ENCODE data around the gene C11orf42. TPM values are rescaled to one million over a fixed set of nuclear protein-coding genes. Genes with fewer than 3 reads are reported as not detected.
"Not testable (repeated sequence)": the region's sequence is repeated elsewhere in the genome, so short reads cannot be mapped to it uniquely, and the experiment has no call there.

The C11orf42 gene
- total and polyA plus RNA-seq, 7 experiments from 2014 or later, result not detected

DNA sequence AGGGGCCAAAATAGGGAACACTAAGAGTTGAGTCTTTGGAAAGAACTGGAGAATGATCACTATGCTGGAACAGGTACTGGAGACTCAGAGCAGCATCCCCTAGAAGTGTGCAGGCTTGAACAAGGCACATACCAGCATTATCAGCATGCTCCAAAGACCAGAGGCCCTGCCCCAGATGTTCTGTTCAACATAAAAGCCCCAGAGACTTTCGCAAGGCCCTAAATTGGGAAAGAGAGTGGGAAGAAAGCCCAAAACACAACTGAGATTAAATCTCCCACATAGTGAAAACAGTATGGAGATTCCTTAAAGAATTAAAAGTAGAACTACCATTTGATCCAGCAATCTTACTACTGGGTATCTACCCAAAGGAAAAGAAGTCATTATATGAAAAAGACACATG is 42.9 kb downstream of the C11orf42 start:
- H3K4me1 ChIP-seq (ENCODE audit: control insufficient read depth in 2 of 2, insufficient read depth in 2 of 2, low read length in 2 of 2), result no peaks in the 10 kb centered on the region
- ChIA-PET POLR2A (no interaction called here), CTCF (no interaction called here)
- no peaks in the 10 kb centered on the region for H3K4me1 Mint-ChIP-seq
- no peaks in the 10 kb centered on the region for H3K9me3 Mint-ChIP-seq
- no peaks in the 10 kb centered on the region for H3K27me3 ChIP-seq (ENCODE audit: control insufficient read depth in 2 of 2, insufficient read depth in 2 of 2, low read length in 2 of 2)
- no peaks in the 10 kb centered on the region for H3K9me3 ChIP-seq (ENCODE audit: control insufficient read depth in 2 of 3, low read length in 3 of 3)
- no peaks in the 10 kb centered on the region for H3K36me3 ChIP-seq (ENCODE audit: control insufficient read depth in 2 of 3, insufficient read depth in 3 of 3, low read length in 3 of 3)
- no peak overlapping the region for H3K4me3 Mint-ChIP-seq
- H3K27ac Mint-ChIP-seq, result no peak overlapping the region
- ATAC-seq (no peak), DNase-seq (no peak)
- no peak overlapping the region for H3K27ac ChIP-seq (ENCODE audit: low read depth, low read length)
- intact Hi-C loops (cut with micrococcal nuclease), result no loop called here
- no peak overlapping the region for H3K4me3 ChIP-seq (ENCODE audit: low read length)
- H3K36me3 Mint-ChIP-seq, result no peaks in the 10 kb centered on the region
- peaks cover 5 to 28% (median 6%) of the 10 kb centered on the region in 5 donors for H3K27me3 Mint-ChIP-seq

DNA sequence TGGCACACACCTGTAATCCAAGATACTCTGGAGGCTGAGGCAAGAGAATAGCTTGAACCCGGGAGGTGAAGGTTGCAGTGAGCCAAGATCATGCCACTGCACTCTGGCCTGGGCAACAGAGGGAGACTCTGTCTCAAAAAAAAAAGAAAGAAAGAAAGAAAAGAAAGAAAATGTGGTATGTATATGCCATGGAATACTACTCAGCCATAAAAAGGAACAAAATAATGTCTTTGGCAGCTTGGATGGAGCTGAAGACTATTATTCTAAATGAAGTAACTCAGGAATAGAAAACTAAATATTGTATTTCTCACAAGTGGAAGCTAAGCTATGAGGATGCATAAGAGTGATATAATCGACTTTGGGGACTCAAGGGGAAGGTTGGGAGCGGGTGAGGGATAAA is 43.5 kb downstream of the C11orf42 start:
- CTCF ChIA-PET, result interaction anchor here (4.8 kb wide), 1 partner anchor 103 kb away, joined by 27 read pairs; no protein-coding TSS in a partner anchor
- H3K9me3 Mint-ChIP-seq, result not testable (repeated sequence)

DNA sequence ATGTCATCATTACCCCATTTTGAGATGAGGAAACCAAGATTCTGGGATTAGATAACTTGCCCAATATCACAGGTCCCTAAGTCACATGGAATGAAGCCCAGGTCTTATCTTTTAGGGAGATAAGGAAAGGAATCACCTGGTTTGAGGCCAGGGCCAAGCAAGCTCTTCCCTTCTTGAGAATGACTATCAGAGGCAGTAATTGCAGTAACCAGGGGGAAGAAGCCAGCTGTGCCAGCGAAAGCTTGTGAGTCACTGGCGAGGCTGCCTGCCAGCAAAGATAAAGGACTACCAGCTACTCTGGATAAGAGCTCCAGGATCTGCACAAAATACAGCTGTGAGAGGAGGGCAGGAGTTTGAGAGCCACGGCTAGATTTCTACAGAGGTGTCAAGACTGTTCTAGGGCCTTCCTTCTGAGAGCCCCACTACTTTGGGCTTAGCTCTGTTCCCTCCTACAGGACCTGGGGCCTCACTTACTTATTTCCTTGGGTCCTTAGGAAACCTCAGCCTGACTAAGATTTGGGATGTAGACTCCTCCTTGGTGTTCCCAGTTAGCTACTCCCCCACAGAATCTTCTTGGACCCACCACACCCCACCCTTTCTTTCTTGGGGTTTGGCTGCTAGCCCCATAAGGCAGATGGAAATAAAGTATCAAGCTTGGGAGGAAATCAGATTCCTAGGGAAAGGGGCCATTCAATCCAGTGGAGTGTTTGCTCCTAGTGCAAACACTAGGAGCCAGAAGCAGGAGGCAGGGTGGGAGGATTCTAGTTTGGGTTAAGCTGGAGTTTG is 44.6 kb downstream of the C11orf42 start:
- intact Hi-C loops (cut with micrococcal nuclease), result loop anchor here (5.0 kb wide), 2 partner anchors 67 to 192 kb away; partner anchors contain the start of gene HPX (in 1 of the 2)
- H3K36me3 Mint-ChIP-seq, result no peaks in the 10 kb centered on the region
- Histone ChIP-seq H3K27ac (ENCODE audit: low read depth, low read length) (no peak overlapping the region), H3K4me3 (ENCODE audit: low read length) (no peak overlapping the region), H3K36me3 (ENCODE audit: control insufficient read depth in 2 of 3, insufficient read depth in 3 of 3, low read length in 3 of 3) (no peaks in the 10 kb centered on the region), H3K27me3 (ENCODE audit: control insufficient read depth in 2 of 2, insufficient read depth in 2 of 2, low read length in 2 of 2) (no peaks in the 10 kb centered on the region), H3K9me3 (ENCODE audit: control insufficient read depth in 2 of 3, low read length in 3 of 3) (no peaks in the 10 kb centered on the region), H3K4me1 (ENCODE audit: control insufficient read depth in 2 of 2, insufficient read depth in 2 of 2, low read length in 2 of 2) (no peaks in the 10 kb centered on the region)
- ATAC-seq, result no peak
- no peak overlapping the region for H3K27ac Mint-ChIP-seq
- H3K4me3 Mint-ChIP-seq, result no peak overlapping the region
- peaks cover 0 to 21% (median 0%) of the 10 kb centered on the region in 5 donors for H3K27me3 Mint-ChIP-seq
- ChIA-PET POLR2A (interaction anchor here (0.8 kb wide), 1 partner anchor 128 kb away, joined by 3 read pairs; no protein-coding TSS in a partner anchor), CTCF (interaction anchor here (0.6 to 4.8 kb wide), 4 partner anchors 11 to 102 kb away, joined by 3 to 27 read pairs (median 9); partner anchors contain the start of gene CCKBR)
- H3K4me1 Mint-ChIP-seq, result no peaks in the 10 kb centered on the region
- H3K9me3 Mint-ChIP-seq, result no peaks in the 10 kb centered on the region
- DNase-seq, result no peak

More for the DNA sequence above, 43.5 kb downstream of the C11orf42 start:
- H3K27me3 Mint-ChIP-seq, result peaks cover 0 to 21% (median 0%) of the 10 kb centered on the region in 5 donors
- ATAC-seq; H3K27ac ChIP-seq (ENCODE audit: low read depth, low read length); H3K9me3 ChIP-seq (ENCODE audit: control insufficient read depth in 2 of 3, low read length in 3 of 3); H3K4me1 Mint-ChIP-seq; H3K36me3 Mint-ChIP-seq; H3K4me1 ChIP-seq (ENCODE audit: control insufficient read depth in 2 of 2, insufficient read depth in 2 of 2, low read length in 2 of 2); H3K27ac Mint-ChIP-seq; H3K36me3 ChIP-seq (ENCODE audit: control insufficient read depth in 2 of 3, insufficient read depth in 3 of 3, low read length in 3 of 3); POLR2A ChIA-PET; H3K4me3 ChIP-seq (ENCODE audit: low read length); H3K27me3 ChIP-seq (ENCODE audit: control insufficient read depth in 2 of 2, insufficient read depth in 2 of 2, low read length in 2 of 2); H3K4me3 Mint-ChIP-seq; DNase-seq; intact Hi-C loops (cut with micrococcal nuclease): not testable (repeated sequence)

DNA sequence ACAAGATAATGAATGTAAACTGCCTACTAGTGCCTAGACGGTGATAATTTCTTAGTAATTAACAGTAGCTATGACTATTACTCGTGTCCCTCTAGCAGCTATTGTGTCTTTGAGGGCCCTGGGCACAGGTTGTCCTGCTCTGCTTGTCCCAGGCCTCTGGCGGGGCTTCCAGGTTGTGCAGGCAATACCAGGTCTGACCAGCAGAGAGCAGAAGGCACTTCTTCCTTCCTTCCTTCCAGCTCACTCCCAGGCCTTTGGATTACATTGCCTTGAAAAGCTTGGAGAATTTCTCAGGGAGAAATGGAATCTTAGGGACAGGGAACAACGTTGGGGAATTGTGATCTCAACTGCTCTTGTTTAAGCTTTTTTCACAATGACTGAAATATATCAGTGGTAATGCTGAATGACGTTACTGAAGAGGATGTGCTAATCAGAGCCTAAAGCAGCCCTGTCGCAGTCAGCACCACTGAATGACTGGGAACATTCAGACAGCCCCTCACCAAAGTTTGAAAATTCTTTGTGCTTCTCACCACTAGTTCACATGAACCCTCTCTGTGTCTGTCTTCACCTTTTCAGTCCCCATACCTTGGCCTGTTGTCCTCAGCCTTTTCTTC is 45.9 kb downstream of the C11orf42 start:
- Histone ChIP-seq H3K4me3 (ENCODE audit: low read length) (no peak overlapping the region), H3K4me1 (ENCODE audit: control insufficient read depth in 2 of 2, insufficient read depth in 2 of 2, low read length in 2 of 2) (no peaks in the 10 kb centered on the region), H3K36me3 (ENCODE audit: control insufficient read depth in 2 of 3, insufficient read depth in 3 of 3, low read length in 3 of 3) (no peaks in the 10 kb centered on the region), H3K27ac (ENCODE audit: low read depth, low read length) (no peak overlapping the region), H3K27me3 (ENCODE audit: control insufficient read depth in 2 of 2, insufficient read depth in 2 of 2, low read length in 2 of 2) (no peaks in the 10 kb centered on the region), H3K9me3 (ENCODE audit: control insufficient read depth in 2 of 3, low read length in 3 of 3) (no peaks in the 10 kb centered on the region)
- no peaks in the 10 kb centered on the region for H3K4me1 Mint-ChIP-seq
- no peaks in the 10 kb centered on the region for H3K9me3 Mint-ChIP-seq
- intact Hi-C loops (cut with micrococcal nuclease), result loop anchor here (1.0 to 5.0 kb wide), 5 partner anchors 65 to 254 kb away; partner anchors contain the start of gene HPX (in 1 of the 2)
- H3K27me3 Mint-ChIP-seq, result peaks cover 0 to 17% (median 0%) of the 10 kb centered on the region in 5 donors
- no peaks in the 10 kb centered on the region for H3K36me3 Mint-ChIP-seq
- POLR2A ChIA-PET, result no interaction called here
- DNase-seq (peak in 5 of 9 donors; percentile 21 to 51 (median 27)), ATAC-seq (peak; percentile 71)
- H3K27ac Mint-ChIP-seq, result no peak overlapping the region
- no peak overlapping the region for H3K4me3 Mint-ChIP-seq
- CTCF ChIA-PET, result interaction anchor here (0.6 to 4.8 kb wide), 6 partner anchors 10 to 168 kb away, joined by 3 to 27 read pairs (median 5); partner anchors contain the start of genes APBB1 and CCKBR

- Histone ChIP-seq H3K36me3 (ENCODE audit: control insufficient read depth in 2 of 3, insufficient read depth in 3 of 3, low read length in 3 of 3) (no peaks in the 10 kb centered on the region), H3K27ac (ENCODE audit: low read depth, low read length) (no peak overlapping the region), H3K9me3 (ENCODE audit: control insufficient read depth in 2 of 3, low read length in 3 of 3) (no peaks in the 10 kb centered on the region), H3K4me1 (ENCODE audit: control insufficient read depth in 2 of 2, insufficient read depth in 2 of 2, low read length in 2 of 2) (no peaks in the 10 kb centered on the region), H3K4me3 (ENCODE audit: low read length) (no peak overlapping the region), H3K27me3 (ENCODE audit: control insufficient read depth in 2 of 2, insufficient read depth in 2 of 2, low read length in 2 of 2) (no peaks in the 10 kb centered on the region)
- no peaks in the 10 kb centered on the region for H3K4me1 Mint-ChIP-seq
- intact Hi-C loops (cut with micrococcal nuclease), result loop anchor here (1.0 to 5.0 kb wide), 5 partner anchors 64 to 253 kb away; partner anchors contain the start of gene HPX (in 1 of the 2)
- H3K36me3 Mint-ChIP-seq, result no peaks in the 10 kb centered on the region
- CTCF ChIA-PET, result interaction anchor here (0.6 to 4.8 kb wide), 3 partner anchors 9 to 100 kb away, joined by 3 to 27 read pairs (median 14); partner anchors contain the start of gene CCKBR
- H3K27me3 Mint-ChIP-seq, result peaks cover 0 to 17% (median 0%) of the 10 kb centered on the region in 5 donors
- no peak for DNase-seq
- POLR2A ChIA-PET, result no interaction called here
- ATAC-seq, result no peak
- no peak overlapping the region for H3K4me3 Mint-ChIP-seq
- H3K27ac Mint-ChIP-seq, result no peak overlapping the region
- no peaks in the 10 kb centered on the region for H3K9me3 Mint-ChIP-seq
Observed at GRCh38 chr11:6251990-6252473, 46.7 kb downstream of the C11orf42 start.

GRCh38 chr11:6253197-6253596 is 47.8 kb downstream of the C11orf42 start:
- no peaks in the 10 kb centered on the region for H3K9me3 Mint-ChIP-seq
- H3K36me3 Mint-ChIP-seq, result no peaks in the 10 kb centered on the region
- peaks cover 0 to 9% (median 4%) of the 10 kb centered on the region in 5 donors for H3K27me3 Mint-ChIP-seq
- ChIA-PET POLR2A (no interaction called here), CTCF (interaction anchor here (4.8 kb wide), 1 partner anchor 99 kb away, joined by 27 read pairs; no protein-coding TSS in a partner anchor)
- no peak overlapping the region for H3K27ac ChIP-seq (ENCODE audit: low read depth, low read length)
- no peaks in the 10 kb centered on the region for H3K4me1 ChIP-seq (ENCODE audit: control insufficient read depth in 2 of 2, insufficient read depth in 2 of 2, low read length in 2 of 2)
- ATAC-seq (no peak), DNase-seq (no peak)
- no peak overlapping the region for H3K27ac Mint-ChIP-seq
- H3K4me3 ChIP-seq (ENCODE audit: low read length), result no peak overlapping the region
- H3K9me3 ChIP-seq (ENCODE audit: control insufficient read depth in 2 of 3, low read length in 3 of 3), result no peaks in the 10 kb centered on the region
- intact Hi-C loops (cut with micrococcal nuclease), result loop anchor here (5.0 kb wide), 2 partner anchors 64 to 189 kb away; partner anchors contain the start of gene HPX (in 1 of the 2)
- H3K27me3 ChIP-seq (ENCODE audit: control insufficient read depth in 2 of 2, insufficient read depth in 2 of 2, low read length in 2 of 2), result peaks cover 0 to under 1% of the 10 kb centered on the region in 2 donors
- H3K36me3 ChIP-seq (ENCODE audit: control insufficient read depth in 2 of 3, insufficient read depth in 3 of 3, low read length in 3 of 3), result no peaks in the 10 kb centered on the region
- no peaks in the 10 kb centered on the region for H3K4me1 Mint-ChIP-seq
- H3K4me3 Mint-ChIP-seq, result no peak overlapping the region
